NCI-H510A treated with DMSO at 0.1 percent for 48 hours (cell line): ENCODE results near the gene RPS6KA2.

Experiments
- DNase-seq: peaks from one replicate; lab custom pipeline; 2025; lab: John Stamatoyannopoulos, UW

Gene RPS6KA2

DNA sequence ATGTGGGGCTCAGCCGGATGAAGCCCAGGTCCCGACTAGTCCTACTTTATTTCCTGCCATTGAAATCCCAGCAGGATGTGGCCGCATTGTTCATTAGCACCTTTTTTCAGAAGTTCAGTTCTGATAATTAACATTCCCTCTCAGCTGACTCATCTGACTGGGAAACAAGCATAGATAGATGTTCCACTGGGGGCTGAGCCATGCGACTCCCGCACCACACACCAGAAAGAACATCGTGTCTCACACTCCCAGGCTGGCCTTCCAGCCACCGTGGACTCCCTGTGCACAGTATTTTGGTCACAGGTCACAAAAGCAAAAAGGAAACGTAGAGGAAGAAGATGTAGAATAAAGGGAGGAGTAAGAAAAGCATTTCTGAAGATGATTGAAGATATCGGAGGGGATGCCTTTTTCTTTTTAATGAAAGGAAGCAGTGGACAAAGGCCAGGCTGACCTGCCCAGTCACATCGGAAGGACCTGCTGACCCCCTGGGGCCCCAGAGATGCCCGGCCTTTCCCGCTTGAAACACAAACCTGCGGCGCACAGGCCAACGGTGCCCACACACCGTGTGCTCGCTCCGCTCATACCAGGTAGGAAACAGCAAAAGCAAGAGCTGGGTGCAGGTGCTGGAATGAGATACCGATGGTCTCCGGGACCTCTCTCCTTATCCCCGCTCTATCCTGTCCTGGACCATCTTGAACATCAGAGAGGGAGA lies 11.8 kb downstream of the RPS6KA2 start:
- no peak for DNase-seq

DNA sequence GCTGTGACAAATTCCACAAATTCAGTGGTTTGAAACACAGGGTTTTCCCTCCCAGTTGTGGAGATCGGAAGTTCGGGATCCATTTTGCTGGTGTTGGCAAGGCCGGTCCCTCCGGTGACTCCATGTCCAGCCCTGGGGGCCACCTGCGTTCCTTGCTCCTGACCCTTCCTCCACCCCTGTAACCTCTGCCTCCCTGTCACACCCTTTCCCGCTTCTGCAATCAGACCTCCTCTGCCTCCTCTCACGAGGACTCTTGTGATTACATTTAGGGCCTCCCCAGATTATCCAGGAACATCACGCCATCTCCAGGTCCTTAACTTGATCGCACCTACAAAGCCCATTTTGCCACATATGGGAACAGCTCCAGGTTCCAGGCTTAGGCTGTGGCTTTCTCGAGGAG lies 12.5 kb downstream of the RPS6KA2 start:
- DNase-seq = no peak

DNA sequence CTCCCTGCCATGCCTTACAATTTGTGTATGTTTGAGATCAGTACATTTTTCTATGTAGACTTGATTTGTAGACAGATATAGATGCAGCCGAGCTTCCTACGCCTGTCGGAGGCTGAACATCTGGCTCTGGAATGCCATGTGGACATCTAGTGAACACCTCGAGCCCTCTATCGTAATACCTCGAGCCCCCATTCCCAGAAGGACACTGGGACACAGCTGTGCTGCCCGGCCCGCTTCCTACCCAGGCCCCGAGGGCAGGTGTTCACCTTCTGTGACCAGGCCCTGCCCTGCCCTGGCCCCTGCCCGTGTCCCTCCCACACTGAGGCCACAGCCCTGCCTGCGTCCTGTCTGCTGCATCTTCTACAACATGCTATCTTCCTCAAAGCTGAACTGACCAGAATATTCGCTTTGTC lies 12.9 kb downstream of the RPS6KA2 start:
- no peak for DNase-seq

DNA sequence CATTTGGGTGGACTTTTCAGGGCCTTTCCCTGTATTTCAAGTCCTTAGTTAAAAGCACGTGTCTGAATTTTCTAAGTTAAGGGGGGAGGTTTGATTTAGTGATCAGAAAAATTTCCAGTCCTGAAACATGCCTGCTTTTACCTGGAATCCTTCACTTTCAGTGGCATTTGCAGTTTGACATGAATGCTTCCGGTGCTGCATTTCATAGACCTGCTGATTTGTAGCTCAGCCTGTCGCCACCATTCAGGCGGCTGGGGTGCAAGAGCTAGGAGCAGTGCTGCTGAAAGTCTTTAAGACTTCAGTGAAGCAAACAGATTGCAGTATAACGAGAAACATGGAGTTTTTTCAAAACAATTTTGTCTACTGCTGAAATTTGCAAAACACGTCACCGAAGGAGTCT lies 14.0 kb downstream of the RPS6KA2 start:
- no peak for DNase-seq

DNA sequence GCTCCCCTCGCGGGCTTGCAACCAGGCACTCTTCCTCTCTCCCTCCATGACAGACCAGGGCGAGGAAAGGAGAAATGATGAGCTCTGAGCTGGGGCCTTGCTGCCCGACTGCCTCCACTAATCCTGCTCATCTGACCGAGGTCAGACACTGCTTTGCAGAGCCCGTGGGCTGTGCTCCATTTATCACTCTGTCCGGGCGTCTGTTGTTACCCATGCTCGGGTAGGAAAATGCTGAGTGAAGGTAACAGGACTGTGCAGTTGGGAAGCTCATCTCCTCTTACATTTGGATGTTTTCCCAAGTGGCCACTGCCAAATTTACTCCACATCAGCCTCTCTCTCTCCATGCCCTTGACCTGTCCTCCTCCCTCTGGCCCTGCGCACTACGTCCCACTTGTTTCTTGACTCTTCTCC lies 14.6 kb downstream of the RPS6KA2 start:
- no peak for DNase-seq

DNA sequence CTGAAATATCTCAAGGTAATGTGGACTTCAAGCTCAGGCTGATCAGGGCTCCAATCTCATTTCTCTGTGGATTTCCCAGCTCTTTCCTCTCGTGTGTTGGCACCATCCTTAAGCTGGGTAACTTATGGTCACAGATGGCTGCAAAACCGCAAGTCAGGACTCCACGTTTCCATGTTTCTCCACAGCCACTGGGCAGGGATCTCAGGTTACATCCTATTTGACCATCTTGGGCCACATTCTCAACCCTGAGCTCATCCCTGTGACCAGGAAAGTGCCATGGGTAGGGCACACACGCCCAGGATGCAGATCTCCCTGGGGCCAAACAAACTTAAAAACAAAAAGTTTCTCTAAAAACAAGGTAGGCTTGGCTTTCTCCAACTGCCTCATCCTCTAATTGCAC lies 15.4 kb downstream of the RPS6KA2 start:
- peak; percentile 5 for DNase-seq

DNA sequence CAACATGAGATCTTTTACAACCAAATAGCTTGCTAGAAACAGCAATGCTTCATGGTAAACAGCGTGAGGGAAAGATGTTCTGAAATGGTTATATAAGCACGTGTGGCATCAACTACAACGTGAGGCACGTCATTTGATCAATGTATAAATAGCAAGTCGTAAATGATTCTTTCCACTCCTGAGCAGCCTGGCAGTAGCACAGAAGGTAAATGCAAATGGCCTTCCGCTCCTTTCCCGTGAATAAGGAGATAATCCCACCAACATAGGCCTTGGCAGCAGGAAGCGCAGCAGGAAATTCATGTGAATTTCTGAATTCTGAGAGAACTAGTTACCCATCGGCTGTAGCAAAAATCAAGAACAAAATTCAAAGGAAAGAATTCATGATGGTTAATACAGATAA lies 17.0 kb downstream of the RPS6KA2 start:
- DNase-seq = no peak

DNA sequence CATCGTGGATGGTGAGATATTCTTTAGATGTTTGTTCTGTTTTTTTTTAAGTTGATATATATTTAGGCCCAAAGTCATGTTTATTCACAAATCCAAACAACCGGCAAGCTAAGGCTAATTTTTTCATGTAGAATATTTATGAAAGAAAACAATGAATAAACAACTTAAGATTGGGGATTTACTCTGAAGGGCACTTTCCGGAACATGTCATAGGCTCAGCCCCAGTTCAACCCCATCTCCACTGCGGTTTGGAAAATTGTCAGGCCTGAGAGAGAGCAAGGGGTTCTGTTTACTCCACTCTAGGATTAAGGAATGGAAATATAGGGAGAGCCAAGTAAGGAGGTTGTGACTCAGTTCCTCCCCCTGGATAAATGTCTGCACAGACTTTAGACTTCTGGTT lies 18.3 kb downstream of the RPS6KA2 start:
- no peak for DNase-seq

DNA sequence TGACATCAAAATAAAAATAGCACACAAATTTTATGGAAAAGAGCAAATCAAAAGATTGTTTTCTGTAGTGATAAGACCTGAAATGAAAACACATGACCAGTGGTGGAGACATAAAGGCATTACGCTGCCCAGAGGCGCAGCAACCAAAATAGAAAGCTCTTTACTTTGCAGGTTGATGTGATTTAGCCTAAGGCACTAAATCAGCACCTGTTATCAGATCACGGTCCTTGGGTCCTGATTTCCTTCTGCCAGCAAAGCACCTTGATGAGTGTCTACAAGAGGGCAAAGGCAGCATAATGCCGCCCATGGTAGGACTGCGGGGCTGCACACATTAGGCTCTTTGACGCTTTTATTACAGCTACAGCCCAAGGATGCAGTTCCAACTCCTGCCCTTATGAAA lies 21.3 kb downstream of the RPS6KA2 start:
- no peak for DNase-seq

DNA sequence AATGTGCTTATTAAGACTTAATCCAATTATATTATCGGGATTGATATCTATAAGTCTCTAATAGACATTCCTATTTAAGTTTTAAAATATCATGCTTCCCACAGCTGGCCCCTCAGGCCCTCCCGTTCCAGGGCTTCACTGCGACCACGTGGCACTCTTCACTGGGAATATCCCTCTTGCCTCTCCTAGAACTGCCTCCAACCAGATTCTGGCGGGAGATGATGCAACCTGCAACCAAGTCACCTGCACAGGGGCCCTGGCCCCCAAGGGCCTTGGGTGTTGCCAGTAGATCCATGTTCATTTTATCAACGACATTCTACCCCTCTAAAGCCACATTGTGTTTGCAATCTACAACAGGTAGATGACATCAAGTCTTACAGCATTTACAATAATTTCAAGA lies 22.1 kb downstream of the RPS6KA2 start:
- DNase-seq = no peak

DNA sequence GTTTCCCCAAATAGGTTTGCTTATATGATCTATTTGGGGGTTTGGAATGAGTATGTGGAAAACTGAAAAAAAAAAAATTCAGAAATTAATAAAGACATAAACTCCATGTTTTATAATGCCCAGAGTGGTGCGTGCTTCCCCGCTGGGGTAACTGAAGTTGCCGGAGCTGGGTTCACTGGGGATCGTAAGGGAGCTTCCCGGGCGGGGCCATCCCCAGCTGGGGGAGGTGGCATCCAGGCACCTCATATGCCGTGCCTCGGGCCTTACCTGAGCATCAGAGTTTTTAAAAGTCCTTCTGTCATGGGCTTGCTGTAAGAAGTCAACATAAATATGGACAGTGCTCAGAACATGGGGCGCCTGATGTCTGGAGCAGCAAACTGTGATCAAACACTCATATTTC lies 22.7 kb downstream of the RPS6KA2 start:
- no peak for DNase-seq

DNA sequence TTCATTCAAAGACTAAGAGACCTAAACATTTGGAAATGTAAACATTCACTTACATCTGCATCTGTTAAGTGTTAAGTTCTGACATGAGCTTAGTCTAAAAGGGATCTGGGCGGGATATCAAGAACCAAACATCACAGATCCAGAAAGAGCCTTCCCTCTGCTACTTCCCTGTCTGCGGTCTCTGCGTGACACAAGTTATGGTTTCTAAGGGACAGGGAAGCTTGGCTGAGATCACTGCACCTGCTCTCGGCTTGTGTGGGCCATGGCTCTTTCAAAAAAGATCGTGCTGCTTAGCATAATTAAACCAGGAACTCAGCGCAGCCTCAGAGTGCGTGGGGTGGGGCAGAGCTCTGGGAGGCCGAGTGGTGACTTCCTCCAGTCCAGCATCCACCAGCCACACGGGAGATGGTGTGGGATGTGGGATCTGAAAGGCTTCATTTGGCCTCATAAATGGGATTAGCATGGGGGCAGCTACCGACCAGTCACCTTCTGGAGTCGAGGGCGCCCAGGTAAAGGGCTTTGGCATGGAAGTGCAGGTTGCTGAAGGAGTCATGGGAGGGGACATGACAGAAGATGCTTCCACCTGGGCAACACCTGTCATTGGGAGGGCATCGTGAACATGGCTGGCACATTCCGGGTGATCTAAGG lies 23.9 kb downstream of the RPS6KA2 start:
- DNase-seq = no peak

DNA sequence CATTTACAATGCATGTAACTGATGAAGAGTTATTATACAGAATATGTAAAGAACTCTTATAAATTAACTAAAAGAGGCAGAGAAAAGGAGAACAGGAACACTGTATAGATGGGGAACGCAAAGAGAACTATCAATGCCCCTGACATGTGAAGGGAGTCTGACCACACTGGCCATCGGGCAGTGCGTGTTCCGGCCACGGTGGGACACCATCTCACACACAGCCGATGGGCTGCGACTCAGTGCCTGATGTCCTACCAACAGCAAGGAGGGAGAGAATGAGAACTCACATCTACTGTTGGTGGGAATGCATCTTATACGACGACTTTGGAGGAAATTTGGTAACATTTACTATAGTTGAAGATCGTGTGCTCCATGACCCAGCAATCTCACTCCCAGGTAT lies 25.1 kb downstream of the RPS6KA2 start:
- no peak for DNase-seq

DNA sequence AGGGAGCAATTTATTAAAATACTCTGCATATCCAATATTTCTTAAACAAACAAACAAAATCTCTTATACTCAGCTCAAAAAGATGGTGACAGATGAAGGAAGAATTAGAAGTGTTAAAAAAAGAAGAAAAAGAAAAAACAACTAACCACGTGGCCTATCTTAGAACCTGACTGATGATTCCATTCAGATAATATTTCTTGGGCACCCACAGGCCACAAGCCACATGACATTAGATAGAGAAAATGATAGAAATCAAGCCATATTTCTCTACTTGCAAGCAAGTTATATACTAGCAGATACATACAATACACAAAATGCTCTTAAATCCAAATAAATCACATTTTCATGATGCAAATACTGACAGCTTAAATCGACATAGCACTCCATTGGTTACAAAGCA lies 26.1 kb downstream of the RPS6KA2 start:
- DNase-seq = no peak

DNA sequence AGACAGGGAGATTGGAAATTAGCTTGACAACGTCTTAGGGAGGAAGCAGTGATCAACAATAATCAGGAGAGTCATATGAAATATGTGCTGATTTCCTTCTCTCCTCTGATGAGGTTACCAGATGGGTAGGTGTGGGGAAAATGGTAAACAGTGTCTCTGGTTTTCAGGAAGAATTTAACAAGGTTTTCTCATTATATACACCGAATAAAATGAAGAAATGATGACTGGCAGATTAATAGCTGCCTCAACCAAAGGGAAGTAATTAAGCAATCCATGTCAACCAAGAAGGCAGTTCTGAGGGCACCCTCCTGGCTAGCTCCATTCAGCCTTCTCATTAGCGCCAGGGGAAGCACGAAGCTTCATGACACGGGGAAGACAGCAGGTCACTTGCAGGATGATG lies 27.8 kb downstream of the RPS6KA2 start:
- no peak for DNase-seq

DNA sequence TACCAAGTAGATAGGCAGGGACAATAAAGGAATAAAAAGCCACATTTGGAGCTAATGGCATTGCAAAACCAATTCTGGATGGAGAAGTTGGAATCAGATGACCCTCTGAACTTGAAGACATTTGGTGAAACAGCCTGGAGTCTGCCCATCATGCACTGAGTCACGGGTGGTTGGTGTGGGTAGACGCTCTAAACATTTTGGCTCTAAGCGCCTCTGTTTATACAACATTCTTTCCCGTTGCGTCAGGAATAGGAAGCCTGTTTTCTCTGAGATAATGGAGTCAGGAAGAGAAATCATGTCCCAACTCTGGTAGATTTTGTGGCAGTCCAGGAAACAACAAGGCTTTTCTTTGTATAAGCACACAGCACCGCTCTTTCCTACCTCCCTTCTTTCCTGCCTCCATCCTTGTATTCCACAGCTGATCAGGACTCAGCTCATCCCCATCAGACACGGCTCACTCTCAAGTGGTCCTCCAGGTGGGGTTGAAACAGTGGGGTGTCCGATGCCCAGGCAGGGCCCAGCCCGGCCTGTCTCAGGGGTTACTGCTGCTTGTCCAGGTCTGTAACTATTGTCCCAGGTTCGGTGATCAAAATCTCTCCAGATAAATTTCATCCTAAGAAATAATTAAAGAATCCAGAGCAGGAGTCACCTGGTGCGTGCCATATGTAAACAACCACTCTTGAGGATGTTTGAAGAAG lies 28.5 kb downstream of the RPS6KA2 start:
- no peak for DNase-seq

DNA sequence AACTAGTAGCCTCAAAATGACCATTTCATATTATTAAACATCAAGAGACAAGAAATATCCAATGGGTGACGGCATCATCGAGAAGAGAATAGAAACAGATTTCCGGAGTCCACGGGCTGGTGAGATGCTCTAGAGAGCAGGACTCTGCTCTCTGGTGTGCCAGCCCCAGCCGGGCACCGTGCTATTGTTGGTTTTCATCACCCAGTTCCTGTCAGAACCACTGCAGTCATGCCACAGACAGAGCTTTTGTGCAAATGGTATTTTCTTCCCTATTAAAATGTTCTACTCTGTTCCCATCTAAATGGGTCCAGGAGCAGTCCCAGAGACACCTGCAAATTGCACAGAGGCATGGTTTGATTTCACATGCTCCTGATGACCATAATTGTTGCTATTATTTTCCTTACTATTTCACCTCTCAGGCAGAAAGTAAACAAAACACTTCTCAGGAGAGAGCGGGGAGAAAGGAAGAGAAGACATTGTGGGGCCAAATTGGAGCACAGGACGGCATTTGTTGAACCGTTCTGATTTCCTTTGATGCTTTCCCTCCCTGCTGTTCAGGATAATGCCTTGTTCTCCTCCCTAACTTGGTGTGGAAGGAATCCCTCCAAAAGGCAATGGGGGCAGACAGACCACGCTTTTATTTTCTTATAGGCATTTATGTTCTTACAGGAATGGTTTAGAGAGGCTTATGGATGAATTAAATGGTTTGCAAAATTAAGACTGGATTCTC lies 29.2 kb downstream of the RPS6KA2 start:
- DNase-seq = no peak

DNA sequence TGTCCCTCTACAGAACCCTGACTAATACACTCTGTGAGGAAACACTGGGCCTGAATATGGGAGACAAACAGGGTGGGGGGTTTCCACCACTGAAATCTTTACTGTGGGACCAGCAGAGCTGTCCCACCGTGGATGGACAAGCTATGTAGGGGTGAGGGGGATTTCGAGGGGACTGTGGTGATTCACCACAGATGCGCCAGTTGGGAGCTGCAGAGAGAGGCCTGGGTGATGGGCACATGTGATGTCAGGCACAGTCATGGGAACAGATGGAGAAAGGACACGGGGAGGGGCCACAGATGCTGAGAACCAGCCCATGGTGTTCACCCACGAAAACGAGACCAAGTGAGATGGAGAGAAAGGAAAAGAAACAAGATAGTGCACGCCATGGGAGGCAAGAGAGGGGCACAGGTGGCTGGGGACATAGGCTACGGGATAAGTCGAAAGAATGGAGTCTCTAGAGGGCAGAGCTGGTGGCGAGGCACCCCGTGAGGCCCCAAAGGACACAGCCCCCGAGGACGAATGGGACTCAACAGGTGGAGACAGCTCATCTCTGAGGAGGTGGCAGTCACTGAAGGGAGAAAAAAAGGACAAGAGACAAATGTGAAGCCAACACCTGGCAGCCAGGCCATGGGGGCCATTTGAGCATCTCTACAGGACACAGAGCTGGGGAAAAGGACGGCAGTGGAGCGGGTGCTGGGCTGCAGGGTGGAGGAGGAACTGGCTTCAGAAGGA lies 30.1 kb downstream of the RPS6KA2 start:
- DNase-seq = no peak

DNA sequence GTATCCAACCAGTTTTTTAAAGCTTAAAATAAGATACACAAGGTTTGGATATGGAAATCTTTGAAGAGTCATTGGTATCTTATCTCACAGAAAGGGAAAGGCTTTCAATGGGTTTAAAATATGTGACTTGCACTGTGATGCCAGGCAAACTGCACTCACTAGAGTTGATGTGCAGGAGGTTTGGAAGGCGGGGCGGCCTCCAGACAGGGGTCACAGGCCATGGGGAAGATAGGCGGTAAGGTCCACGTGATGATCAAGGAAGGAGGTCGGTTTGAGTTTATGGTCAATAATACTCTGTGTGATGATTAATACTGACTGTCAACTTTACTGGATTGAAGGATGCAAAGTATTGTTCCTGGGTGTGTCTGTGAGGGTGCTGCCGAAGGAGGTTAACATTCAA lies 31.1 kb downstream of the RPS6KA2 start:
- DNase-seq = no peak

DNA sequence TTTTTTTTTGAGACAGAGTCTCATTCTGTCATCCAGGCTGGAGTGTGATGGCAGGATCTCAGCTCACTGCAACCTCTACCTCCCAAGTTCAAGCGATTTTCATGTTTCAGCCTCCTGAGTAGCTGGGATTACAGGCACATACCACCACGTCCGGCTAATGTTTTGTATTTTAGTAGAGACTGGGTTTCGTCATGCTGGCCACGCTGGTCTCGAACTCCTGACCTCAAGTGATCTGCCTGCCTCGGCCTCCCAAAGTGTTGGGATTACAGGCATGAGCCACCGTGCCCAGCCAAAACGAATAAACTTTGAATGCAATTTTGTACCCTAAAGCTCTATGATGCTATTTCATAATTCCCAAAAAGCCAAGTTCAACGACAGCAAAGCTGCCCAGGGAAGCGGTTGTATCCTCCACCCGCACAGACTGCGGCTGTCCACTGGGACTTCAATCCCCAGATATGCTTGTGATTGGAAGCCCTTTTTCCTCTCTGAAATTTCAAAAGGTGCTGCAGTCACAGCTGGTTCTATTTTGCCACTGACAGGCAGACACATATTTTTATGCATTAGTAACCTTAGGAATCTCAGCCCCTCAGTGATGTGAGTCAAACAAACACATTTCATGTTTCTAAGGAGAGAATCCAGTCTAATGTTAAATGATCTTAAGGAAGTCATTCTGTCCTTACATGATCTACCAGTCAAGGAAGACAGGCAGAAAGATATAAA lies 31.8 kb downstream of the RPS6KA2 start:
- DNase-seq = no peak

DNA sequence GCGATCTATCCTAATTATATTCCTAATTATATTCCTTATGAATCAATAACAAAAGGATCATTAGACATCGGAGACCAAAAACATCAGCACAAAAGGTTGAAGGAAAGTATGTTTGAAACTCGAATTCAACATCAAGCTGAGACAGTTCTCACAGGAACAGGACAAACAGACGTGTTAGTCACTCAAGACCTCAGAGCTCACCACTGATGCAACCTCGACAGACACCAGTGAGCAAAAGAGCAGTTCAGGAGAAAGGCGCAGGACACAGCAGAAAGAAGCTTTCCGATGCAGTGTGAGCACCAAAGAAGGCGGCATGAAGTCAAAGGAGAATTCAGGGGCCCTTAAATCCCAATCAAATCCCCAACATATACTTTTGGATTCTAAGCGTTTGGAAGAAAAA lies 34.2 kb downstream of the RPS6KA2 start:
- DNase-seq = no peak
